C4-2B (cell line): ENCODE results near the gene LRP2.

Experiments
- H3K27ac ChIP-seq: fragments of 450-650 bp; 2 replicates; pipeline ENCODE4 v1.5.1; 2017
- CTCF ChIP-seq: fragments of 450-650 bp; conservative IDR thresholded peaks from 2 replicates; pipeline ENCODE4 v1.5.1; 2017; ENCODE audit warnings: mild to moderate bottlenecking
- ZFX ChIP-seq: fragments of 450-650 bp; IDR thresholded peaks from 2 replicates; pipeline ENCODE4 v1.6.1; 2017

Gene LRP2

GRCh38 chr2:169388161-169388560 is 25.8 kb upstream of the LRP2 start:
- TF ChIP-seq CTCF = no peak
- TF ChIP-seq ZFX = no peak
- H3K27ac ChIP-seq = no peak overlapping the region

GRCh38 chr2:169386722-169387121 is 24.4 kb upstream of the LRP2 start:
- TF ChIP-seq CTCF (no peak), ZFX (no peak)
- H3K27ac ChIP-seq = no peak overlapping the region

GRCh38 chr2:169384816-169385215 is 22.5 kb upstream of the LRP2 start:
- no peak for TF ChIP-seq CTCF
- TF ChIP-seq ZFX = no peak

GRCh38 chr2:169372561-169372960 is 10.2 kb upstream of the LRP2 start:
- TF ChIP-seq ZFX = no peak
- TF ChIP-seq CTCF = no peak
- no peak overlapping the region for H3K27ac ChIP-seq

More at GRCh38 chr2:169384816-169385215, 22.5 kb upstream of the LRP2 start:
- no peak overlapping the region for H3K27ac ChIP-seq

- H3K27ac ChIP-seq = no peak overlapping the region
- no peak for TF ChIP-seq CTCF
- TF ChIP-seq ZFX = no peak
These were observed 3.7 kb upstream of the LRP2 start for GRCh38 chr2:169366066-169366465.

- no peak overlapping the region for H3K27ac ChIP-seq
- no peak for TF ChIP-seq ZFX
- no peak for TF ChIP-seq CTCF
These were observed 2.7 kb upstream of the LRP2 start for GRCh38 chr2:169365029-169365480.

GRCh38 chr2:169363560-169364150 is 1.3 kb upstream of the LRP2 start:
- no peak overlapping the region for H3K27ac ChIP-seq
- TF ChIP-seq ZFX (no peak), CTCF (no peak)
